ENCODE results near the gene ST6GALNAC3.

Gene ST6GALNAC3

DNA sequence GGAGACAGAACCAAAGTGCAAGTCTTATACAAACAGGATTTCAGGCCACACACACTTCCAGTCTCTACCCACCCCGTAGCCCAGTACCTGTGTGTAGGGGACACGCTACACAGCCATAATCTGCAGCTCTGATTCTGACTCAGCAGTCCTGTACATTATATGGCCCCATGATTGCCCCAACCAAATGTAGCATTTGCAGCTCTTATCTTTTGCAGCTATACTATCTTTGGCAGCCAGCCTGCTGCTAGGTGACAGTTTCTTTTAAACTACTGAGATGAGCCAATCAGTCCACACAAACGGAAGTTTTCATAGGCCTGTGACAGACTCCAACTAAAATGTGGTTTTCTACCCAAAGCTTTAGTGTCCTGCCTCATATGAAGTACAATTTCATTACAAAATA, 533.2 kb downstream of the ST6GALNAC3 start:
- no peak overlapping the region for H3K4me3 ChIP-seq (ENCODE audit: low read depth, low read length)
- H3K27ac ChIP-seq (ENCODE audit: extremely low read depth, low read depth, low read length): no peak overlapping the region
- CTCF ChIA-PET: no interaction called here
- no peaks in the 10 kb centered on the region; the same call in 1 of the 2 replicates for H3K4me1 ChIP-seq (ENCODE audit: control insufficient read depth, insufficient read depth, low read length)
- TF ChIP-seq ZNF580 (tag by site-specific recombination; IDR thresholded peaks at IDR 0.05) (no peak), ZNF768 (tag by site-specific recombination; IDR thresholded peaks at IDR 0.05) (no peak), ZXDB (tag by site-specific recombination; IDR thresholded peaks at IDR 0.05) (no peak), RBAK (tag by site-specific recombination; IDR thresholded peaks at IDR 0.05) (no peak), ZNF24 (tag by site-specific recombination; IDR thresholded peaks at IDR 0.05) (no peak), ZNF133 (tag by site-specific recombination; IDR thresholded peaks at IDR 0.05) (no peak), ZNF544 (tag by site-specific recombination; IDR thresholded peaks at IDR 0.05) (no peak), ZNF10 (tag by site-specific recombination; IDR thresholded peaks at IDR 0.05) (no peak), ZNF426 (tag by site-specific recombination; IDR thresholded peaks at IDR 0.05) (no peak), ZNF202 (tag by site-specific recombination; IDR thresholded peaks at IDR 0.05; ENCODE audit: borderline replicate concordance) (no peak), ZNF561 (tag by site-specific recombination; IDR thresholded peaks at IDR 0.05; ENCODE audit: borderline replicate concordance) (no peak), ZNF391 (tag by site-specific recombination; IDR thresholded peaks at IDR 0.05; ENCODE audit: borderline replicate concordance, low read depth) (no peak)
- TF ChIP-seq, protein P1, sequence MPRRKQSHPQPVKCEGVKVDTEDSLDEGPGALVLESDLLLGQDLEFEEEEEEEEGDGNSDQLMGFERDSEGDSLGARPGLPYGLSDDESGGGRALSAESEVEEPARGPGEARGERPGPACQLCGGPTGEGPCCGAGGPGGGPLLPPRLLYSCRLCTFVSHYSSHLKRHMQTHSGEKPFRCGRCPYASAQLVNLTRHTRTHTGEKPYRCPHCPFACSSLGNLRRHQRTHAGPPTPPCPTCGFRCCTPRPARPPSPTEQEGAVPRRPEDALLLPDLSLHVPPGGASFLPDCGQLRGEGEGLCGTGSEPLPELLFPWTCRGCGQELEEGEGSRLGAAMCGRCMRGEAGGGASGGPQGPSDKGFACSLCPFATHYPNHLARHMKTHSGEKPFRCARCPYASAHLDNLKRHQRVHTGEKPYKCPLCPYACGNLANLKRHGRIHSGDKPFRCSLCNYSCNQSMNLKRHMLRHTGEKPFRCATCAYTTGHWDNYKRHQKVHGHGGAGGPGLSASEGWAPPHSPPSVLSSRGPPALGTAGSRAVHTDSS (tag by site-specific recombination; IDR thresholded peaks at IDR 0.05): no peak
- TF ChIP-seq, protein P2, sequence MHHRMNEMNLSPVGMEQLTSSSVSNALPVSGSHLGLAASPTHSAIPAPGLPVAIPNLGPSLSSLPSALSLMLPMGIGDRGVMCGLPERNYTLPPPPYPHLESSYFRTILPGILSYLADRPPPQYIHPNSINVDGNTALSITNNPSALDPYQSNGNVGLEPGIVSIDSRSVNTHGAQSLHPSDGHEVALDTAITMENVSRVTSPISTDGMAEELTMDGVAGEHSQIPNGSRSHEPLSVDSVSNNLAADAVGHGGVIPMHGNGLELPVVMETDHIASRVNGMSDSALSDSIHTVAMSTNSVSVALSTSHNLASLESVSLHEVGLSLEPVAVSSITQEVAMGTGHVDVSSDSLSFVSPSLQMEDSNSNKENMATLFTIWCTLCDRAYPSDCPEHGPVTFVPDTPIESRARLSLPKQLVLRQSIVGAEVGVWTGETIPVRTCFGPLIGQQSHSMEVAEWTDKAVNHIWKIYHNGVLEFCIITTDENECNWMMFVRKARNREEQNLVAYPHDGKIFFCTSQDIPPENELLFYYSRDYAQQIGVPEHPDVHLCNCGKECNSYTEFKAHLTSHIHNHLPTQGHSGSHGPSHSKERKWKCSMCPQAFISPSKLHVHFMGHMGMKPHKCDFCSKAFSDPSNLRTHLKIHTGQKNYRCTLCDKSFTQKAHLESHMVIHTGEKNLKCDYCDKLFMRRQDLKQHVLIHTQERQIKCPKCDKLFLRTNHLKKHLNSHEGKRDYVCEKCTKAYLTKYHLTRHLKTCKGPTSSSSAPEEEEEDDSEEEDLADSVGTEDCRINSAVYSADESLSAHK (tag by site-specific recombination; IDR thresholded peaks at IDR 0.05): no peak
- no peaks in the 10 kb centered on the region for H3K36me3 ChIP-seq (ENCODE audit: control insufficient read depth in 2 of 2, insufficient read depth in 1 of 2, low read length in 2 of 2)
- no peaks in the 10 kb centered on the region for H3K9me3 ChIP-seq (ENCODE audit: control insufficient read depth, insufficient read depth, low read depth, low read length)
- POLR2A ChIA-PET: no interaction called here

DNA sequence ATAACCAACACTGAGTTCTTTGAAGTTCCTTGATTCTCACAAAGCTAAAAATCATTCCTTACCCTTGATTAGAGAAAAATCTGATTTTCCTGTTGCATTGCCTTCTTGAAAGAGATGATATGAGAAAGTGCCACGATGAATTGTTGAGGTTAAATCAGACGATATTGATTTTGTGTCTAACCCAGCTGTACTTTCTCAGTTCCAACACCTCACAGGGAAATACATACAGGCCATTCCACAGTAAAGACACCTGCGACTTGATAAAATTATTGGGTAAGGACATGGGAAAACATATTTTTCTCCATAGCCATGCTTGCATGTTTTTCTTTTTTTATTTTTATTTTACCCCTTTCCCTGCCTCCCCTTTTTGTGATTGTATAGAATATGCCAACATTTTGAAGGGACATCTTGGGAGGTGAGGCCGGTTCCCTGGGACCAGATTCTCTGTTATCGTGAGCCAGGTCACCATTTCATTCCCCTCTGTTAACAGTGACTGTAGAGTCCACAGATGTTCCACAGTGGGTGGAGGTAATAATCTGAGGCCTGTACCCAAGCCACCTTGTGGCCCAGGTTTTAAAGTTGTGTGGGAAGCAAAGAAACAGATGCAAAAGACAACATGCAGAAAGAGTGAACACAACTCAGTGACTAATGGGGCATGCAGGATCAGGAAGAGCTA, 537.4 kb downstream of the ST6GALNAC3 start:
- no peaks in the 10 kb centered on the region for H3K9me3 ChIP-seq (ENCODE audit: control insufficient read depth, insufficient read depth, low read depth, low read length)
- H3K4me3 ChIP-seq (ENCODE audit: low read depth, low read length): no peak overlapping the region
- H3K36me3 ChIP-seq (ENCODE audit: control insufficient read depth in 2 of 2, insufficient read depth in 1 of 2, low read length in 2 of 2): no peaks in the 10 kb centered on the region
- CTCF ChIA-PET: interaction anchor here (0.6 kb wide), 1 partner anchor 12 kb away, joined by 3 read pairs; no protein-coding TSS in a partner anchor
- POLR2A ChIA-PET: no interaction called here
- no peaks in the 10 kb centered on the region; the same call in 1 of the 2 replicates for H3K4me1 ChIP-seq (ENCODE audit: control insufficient read depth, insufficient read depth, low read length)
- no peak overlapping the region for H3K27ac ChIP-seq (ENCODE audit: extremely low read depth, low read depth, low read length)
- TF ChIP-seq ZNF274 (IDR thresholded peaks at IDR 0.05; ENCODE audit: low read length): no peak
- TF ChIP-seq ZNF274 (tag by site-specific recombination; IDR thresholded peaks at IDR 0.05; ENCODE audit: borderline replicate concordance): no peak
- TF ChIP-seq PRDM1 (tag by site-specific recombination; IDR thresholded peaks at IDR 0.05): no peak
- TF ChIP-seq, protein P3, sequence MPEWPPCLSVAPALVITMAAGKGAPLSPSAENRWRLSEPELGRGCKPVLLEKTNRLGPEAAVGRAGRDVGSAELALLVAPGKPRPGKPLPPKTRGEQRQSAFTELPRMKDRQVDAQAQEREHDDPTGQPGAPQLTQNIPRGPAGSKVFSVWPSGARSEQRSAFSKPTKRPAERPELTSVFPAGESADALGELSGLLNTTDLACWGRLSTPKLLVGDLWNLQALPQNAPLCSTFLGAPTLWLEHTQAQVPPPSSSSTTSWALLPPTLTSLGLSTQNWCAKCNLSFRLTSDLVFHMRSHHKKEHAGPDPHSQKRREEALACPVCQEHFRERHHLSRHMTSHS (tag by site-specific recombination; IDR thresholded peaks at IDR 0.05): no peak
- TF ChIP-seq ZNF169 (tag by site-specific recombination; IDR thresholded peaks at IDR 0.05): no peak
- no peak for TF ChIP-seq ZNF610 (tag by site-specific recombination; IDR thresholded peaks at IDR 0.05; ENCODE audit: borderline replicate concordance)
- no peak for TF ChIP-seq ZNF416 (tag by site-specific recombination; IDR thresholded peaks at IDR 0.05)
- no peak for TF ChIP-seq ZNF184 (tag by site-specific recombination; IDR thresholded peaks at IDR 0.05)
- TF ChIP-seq ZNF16 (tag by site-specific recombination; IDR thresholded peaks at IDR 0.05; ENCODE audit: low read depth): no peak
- no peak for TF ChIP-seq ZNF558 (tag by site-specific recombination; IDR thresholded peaks at IDR 0.05)
- no peak for TF ChIP-seq KLF1 (tag by site-specific recombination; IDR thresholded peaks at IDR 0.05)
- TF ChIP-seq, protein P4, sequence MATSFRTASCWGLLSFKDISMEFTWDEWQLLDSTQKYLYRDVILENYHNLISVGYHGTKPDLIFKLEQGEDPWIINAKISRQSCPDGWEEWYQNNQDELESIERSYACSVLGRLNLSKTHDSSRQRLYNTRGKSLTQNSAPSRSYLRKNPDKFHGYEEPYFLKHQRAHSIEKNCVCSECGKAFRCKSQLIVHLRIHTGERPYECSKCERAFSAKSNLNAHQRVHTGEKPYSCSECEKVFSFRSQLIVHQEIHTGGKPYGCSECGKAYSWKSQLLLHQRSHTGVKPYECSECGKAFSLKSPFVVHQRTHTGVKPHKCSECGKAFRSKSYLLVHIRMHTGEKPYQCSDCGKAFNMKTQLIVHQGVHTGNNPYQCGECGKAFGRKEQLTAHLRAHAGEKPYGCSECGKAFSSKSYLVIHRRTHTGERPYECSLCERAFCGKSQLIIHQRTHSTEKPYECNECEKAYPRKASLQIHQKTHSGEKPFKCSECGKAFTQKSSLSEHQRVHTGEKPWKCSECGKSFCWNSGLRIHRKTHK (tag by site-specific recombination; IDR thresholded peaks at IDR 0.05): no peak
- TF ChIP-seq ZNF621 (tag by site-specific recombination; IDR thresholded peaks at IDR 0.05): no peak
- no peak for TF ChIP-seq ZNF514 (tag by site-specific recombination; IDR thresholded peaks at IDR 0.05)
- no peak for TF ChIP-seq ZFP69B (tag by site-specific recombination; IDR thresholded peaks at IDR 0.05)
- no peak for TF ChIP-seq ZNF707 (tag by site-specific recombination; IDR thresholded peaks at IDR 0.05)
- no peak for TF ChIP-seq ZNF580 (tag by site-specific recombination; IDR thresholded peaks at IDR 0.05)

Measured in HEK293 (cell line).